Right lobe of liver (tissue), 6 donors: Measurements from ENCODE around the gene NLGN1. TPM values are rescaled to one million over a fixed set of nuclear protein-coding genes. Genes with fewer than 3 reads are reported as not detected.
"Not testable (repeated sequence)": the region's sequence is repeated elsewhere in the genome, so short reads cannot be mapped to it uniquely, and the experiment has no call there.

Experiments
- ATAC-seq, 4 donors: fragments of 200-7000 bp; cut with Tn5 transposase; one replicate each; pipeline ENCODE4 v1.9.1; 2020; ENCODE audit warnings: mild to moderate bottlenecking in 4 of 4, moderate library complexity in 4 of 4
- DNase-seq, 3 donors: peaks; one replicate each; pipeline ENCODE4 v3.0.0-alpha.2; 2020
- H3K27ac ChIP-seq, 3 donors: fragments of 200-600 bp; one replicate each; pipeline ENCODE4 v1.8.0; 2022
- H3K27me3 ChIP-seq, 2 donors: fragments of 200-600 bp; one replicate each; pipeline ENCODE4 v1.8.0; 2022
- H3K36me3 ChIP-seq, 4 donors: fragments of 200-600 bp; sonication (generic) in 1 of 4; one replicate each; pipeline versions ENCODE4 v1.5.1 to v1.8.0; 2017 to 2022; ENCODE audit warnings: control low read depth in 1 of 4
- H3K4me1 ChIP-seq, 4 donors: fragments of 200-600 bp; sonication (generic) in 1 of 4; one replicate each; pipeline versions ENCODE4 v1.5.1 to v1.8.0; 2017 to 2022; ENCODE audit warnings: control low read depth in 1 of 4
- H3K4me3 ChIP-seq, 3 donors: fragments of 200-600 bp; one replicate each; pipeline ENCODE4 v1.8.0; 2022
- H3K9me3 ChIP-seq, 4 donors: fragments of 200-600 bp; sonication (generic) in 1 of 4; one replicate each; pipeline versions ENCODE4 v1.5.1 to v1.8.0; 2017 to 2022; ENCODE audit warnings: control low read depth in 1 of 4
- POLR2A ChIP-seq: fragments of 450-650 bp; IDR thresholded peaks from one replicate; pipeline ENCODE4 v1.6.1; 2017; ENCODE audit warnings: antibody characterized with exemption, mild to moderate bottlenecking
- WGBS: methylation state at CpG from one replicate; pipeline ENCODE4 v1.1.6; 2018; ENCODE audit warnings: low coverage, low lambda C conversion rate; ENCODE audit not compliant: insufficient coverage; ENCODE audit errors: missing lambda C conversion rate; 5-methylcytosine and 5-hydroxymethylcytosine counted together
- intact Hi-C, 2 donors: fragments of 100-400 bp; cut with DNase I; formaldehyde crosslinking; loops; one replicate each; pipeline versions ENCODE4 v1.11.2 to v1.14.1; 2022
- total RNA-seq, 6 experiments: library from RNA; depleted of rRNA in 2 of 6; stranded (reverse); fragments of >200 nt in 2 of 6; fragmentation: NEBNext Ultra II Directional in 3 of 6; extraction: Animal tissue kit (Norgen Biotek cat#: 25700) in 3 of 6; gene quantifications; one replicate each; pipeline versions ENCODE4 v1.1.0 to v1.2.4, GENCODE V29; 2016 to 2023
- TF ChIP-seq, protein P1 (sequence below), 4 donors: fragments of 200-600 bp in 3 of 4; fragments of 450-650 bp in 1 of 4; IDR thresholded peaks; one replicate each; pipeline versions ENCODE4 v1.5.1 to v1.8.0; 2016 to 2022; ENCODE audit warnings: antibody characterized with exemption in 4 of 4, mild to moderate bottlenecking in 2 of 4
- donor health status: DM: no; HTN: yes; CAD: no.
- donor health status: DM: no; HTN: no; CAD: no.
- donor health status: DM: no; HTN: no; CAD: no.
- donor health status: DM: no; HTN: yes; CAD: no.
- donor health status: DM: no; HTN: yes; CAD: no.

Gene NLGN1
- total RNA-seq, 6 experiments from 2014 or later, result 0.02 to 0.12 TPM; not detected in 4

DNA sequence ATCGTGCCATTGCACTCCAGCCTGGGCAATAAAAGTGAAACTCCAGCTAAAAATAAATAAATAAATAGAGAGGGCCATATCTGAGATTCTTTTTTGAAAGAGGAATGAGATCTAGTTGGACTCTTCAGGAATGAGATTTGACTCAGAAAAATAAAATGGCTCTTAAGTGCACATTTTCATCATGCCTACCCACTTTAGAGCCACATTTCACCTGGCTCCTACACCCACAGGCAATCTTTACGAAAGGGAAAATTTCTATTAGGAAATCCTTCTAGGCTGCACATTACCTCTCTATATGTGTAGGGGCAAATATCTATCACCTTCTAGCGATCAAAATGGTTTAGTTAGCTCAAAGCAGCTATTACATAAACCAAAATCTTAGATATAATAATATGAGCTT lies 16.9 kb upstream of the NLGN1 start:
- Histone ChIP-seq H3K9me3 (no peaks in the 10 kb centered on the region), H3K36me3 (no peaks in the 10 kb centered on the region), H3K27me3 (no peaks in the 10 kb centered on the region), H3K27ac (no peak overlapping the region), H3K4me1 (no peaks in the 10 kb centered on the region), H3K4me3 (no peak overlapping the region)
- TF ChIP-seq POLR2A, result no peak
- TF ChIP-seq, protein P1, sequence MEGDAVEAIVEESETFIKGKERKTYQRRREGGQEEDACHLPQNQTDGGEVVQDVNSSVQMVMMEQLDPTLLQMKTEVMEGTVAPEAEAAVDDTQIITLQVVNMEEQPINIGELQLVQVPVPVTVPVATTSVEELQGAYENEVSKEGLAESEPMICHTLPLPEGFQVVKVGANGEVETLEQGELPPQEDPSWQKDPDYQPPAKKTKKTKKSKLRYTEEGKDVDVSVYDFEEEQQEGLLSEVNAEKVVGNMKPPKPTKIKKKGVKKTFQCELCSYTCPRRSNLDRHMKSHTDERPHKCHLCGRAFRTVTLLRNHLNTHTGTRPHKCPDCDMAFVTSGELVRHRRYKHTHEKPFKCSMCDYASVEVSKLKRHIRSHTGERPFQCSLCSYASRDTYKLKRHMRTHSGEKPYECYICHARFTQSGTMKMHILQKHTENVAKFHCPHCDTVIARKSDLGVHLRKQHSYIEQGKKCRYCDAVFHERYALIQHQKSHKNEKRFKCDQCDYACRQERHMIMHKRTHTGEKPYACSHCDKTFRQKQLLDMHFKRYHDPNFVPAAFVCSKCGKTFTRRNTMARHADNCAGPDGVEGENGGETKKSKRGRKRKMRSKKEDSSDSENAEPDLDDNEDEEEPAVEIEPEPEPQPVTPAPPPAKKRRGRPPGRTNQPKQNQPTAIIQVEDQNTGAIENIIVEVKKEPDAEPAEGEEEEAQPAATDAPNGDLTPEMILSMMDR (IDR thresholded peaks at IDR 0.05), result no peak
- ATAC-seq, result no peak
- 51% methylated on average over 3 of the region's 3 CpGs for WGBS
- intact Hi-C loops, result no loop called here
- DNase-seq, result no peak

- H3K27me3 ChIP-seq, intact Hi-C loops, H3K27ac ChIP-seq, H3K36me3 ChIP-seq, DNase-seq, H3K9me3 ChIP-seq, H3K4me1 ChIP-seq, ATAC-seq, H3K4me3 ChIP-seq: not testable (repeated sequence)
- 8% methylated on average over 2 of the region's 5 CpGs for WGBS
Observed at GRCh38 chr3:173381936-173382335, 15.6 kb upstream of the NLGN1 start.

GRCh38 chr3:173395073-173395411 lies 2.5 kb upstream of the NLGN1 start:
- DNase-seq (no peak), ATAC-seq (peak; percentile 30 to 52 (median 46))
- H3K4me1 ChIP-seq, result peaks cover 0 to 31% (median 0%) of the 10 kb centered on the region in 4 donors
- no peaks in the 10 kb centered on the region for H3K36me3 ChIP-seq
- H3K27me3 ChIP-seq, result no peaks in the 10 kb centered on the region
- H3K27ac ChIP-seq, result no peak overlapping the region
- no peak for TF ChIP-seq POLR2A
- TF ChIP-seq, protein P1 (IDR thresholded peaks at IDR 0.05), result no peak
- intact Hi-C loops, result no loop called here
- no peaks in the 10 kb centered on the region for H3K9me3 ChIP-seq
- peak overlapping the region; percentile 32 to 49 (median 37) for H3K4me3 ChIP-seq
- WGBS, result 6% methylated on average over 9 of the region's 10 CpGs

DNA sequence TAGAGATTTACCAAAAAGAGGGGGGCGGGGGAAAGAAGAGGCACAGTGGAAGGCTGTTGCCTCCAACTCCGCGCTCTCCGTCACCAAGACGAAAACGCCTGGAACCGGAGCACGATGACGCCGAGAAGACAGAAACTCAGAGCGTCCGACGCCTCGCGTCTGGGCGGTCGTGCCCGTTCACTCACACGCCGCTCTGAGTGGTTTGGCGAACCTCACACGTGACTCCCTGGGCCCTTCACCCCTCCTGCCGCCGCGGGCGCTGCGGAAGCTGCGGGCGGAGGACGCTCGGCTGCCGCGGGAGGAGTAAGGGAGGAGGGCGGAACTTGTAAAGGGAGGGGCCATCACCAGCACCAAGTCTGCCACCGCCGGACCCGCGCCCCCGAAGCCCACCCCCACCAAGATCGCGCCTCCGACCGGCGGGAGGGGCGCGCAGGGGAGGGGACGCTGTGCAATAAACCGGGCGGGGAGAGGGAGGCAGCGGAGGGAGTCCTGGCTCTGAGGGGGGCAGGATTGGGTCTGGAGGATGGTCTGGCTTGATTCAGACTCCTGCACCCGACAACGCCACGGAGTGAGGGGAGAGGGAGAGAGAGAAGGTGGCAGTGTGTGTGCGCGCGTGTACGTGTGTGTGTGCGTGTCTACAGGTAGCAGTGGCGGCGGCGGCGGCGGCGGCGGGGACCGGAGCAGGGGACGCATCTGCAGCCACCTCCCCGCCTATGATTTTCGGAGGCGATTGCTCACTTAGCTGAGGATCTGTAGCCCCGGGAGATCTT lies 1.9 kb upstream of the NLGN1 start:
- no peaks in the 10 kb centered on the region for H3K27me3 ChIP-seq
- WGBS, result 4% methylated on average over 41 of the region's 71 CpGs
- TF ChIP-seq, protein P1 (IDR thresholded peaks at IDR 0.05), result no peak
- no peak for TF ChIP-seq POLR2A
- DNase-seq, result peak; percentile 56 to 78 (median 69)
- ATAC-seq, result peak; percentile 86 to 90 (median 88)
- peaks cover 0 to 31% (median 0%) of the 10 kb centered on the region in 4 donors for H3K4me1 ChIP-seq
- peak overlapping the region; percentile 32 to 49 (median 37) for H3K4me3 ChIP-seq
- H3K27ac ChIP-seq, result no peak overlapping the region
- intact Hi-C loops, result no loop called here
- H3K9me3 ChIP-seq, result no peaks in the 10 kb centered on the region
- no peaks in the 10 kb centered on the region for H3K36me3 ChIP-seq

- ATAC-seq (no peak), DNase-seq (no peak)
- Histone ChIP-seq H3K27ac (no peak overlapping the region), H3K27me3 (no peaks in the 10 kb centered on the region), H3K36me3 (no peaks in the 10 kb centered on the region), H3K9me3 (no peaks in the 10 kb centered on the region), H3K4me3 (peak overlapping the region in 2 of 3 donors; percentile 37 to 49), H3K4me1 (peaks cover 0 to 31% (median 0%) of the 10 kb centered on the region in 4 donors)
- intact Hi-C loops, result no loop called here
- WGBS, result 3% methylated on average over 29 of the region's 29 CpGs
- no peak for TF ChIP-seq POLR2A
- TF ChIP-seq, protein P1 (IDR thresholded peaks at IDR 0.05), result no peak
Observed at GRCh38 chr3:173396191-173397041, 1.1 kb upstream of the NLGN1 start.
